Effector memory CD8-positive, alpha-beta T cell (primary cell): ENCODE results near the gene BTG2.
A peak's percentile ranks its signal among the peaks of the same experiment; 100 is the strongest.

Source experiments
- ATAC-seq: fragments of 150-1000 bp; cut with Tn5 transposase; replicated peaks from 2 replicates; pipeline ENCODE4 v1.10.0; 2021; ENCODE audit warnings: mild to moderate bottlenecking, moderate library complexity
- DNase-seq, 3 experiments: peaks; one replicate each; pipeline ENCODE4 v3.0.0; 2021
- H3K27ac Mint-ChIP-seq, 2 donors: one replicate each; pipeline ENCODE4 v1.8.0; 2022; ENCODE audit warnings: mild to moderate bottlenecking in 2 of 2, mixed read lengths in 2 of 2, moderate library complexity in 2 of 2
- H3K27me3 Mint-ChIP-seq, 2 donors: one replicate each; pipeline ENCODE4 v1.8.0; 2022; ENCODE audit warnings: mixed read lengths in 2 of 2
- H3K36me3 Mint-ChIP-seq: one replicate; pipeline ENCODE4 v1.8.0; 2022; ENCODE audit warnings: mild to moderate bottlenecking, moderate library complexity, mixed read lengths; ENCODE audit not compliant: insufficient read depth
- H3K4me1 Mint-ChIP-seq, 2 donors: one replicate each; pipeline ENCODE4 v1.8.0; 2022; ENCODE audit warnings: low read depth in 2 of 2, mixed read lengths in 2 of 2
- H3K4me3 Mint-ChIP-seq, 2 donors: one replicate each; pipeline ENCODE4 v1.8.0; 2022; ENCODE audit warnings: mild to moderate bottlenecking in 2 of 2, mixed read lengths in 2 of 2, moderate library complexity in 2 of 2
- H3K9me3 Mint-ChIP-seq, 2 donors: one replicate each; pipeline ENCODE4 v1.8.0; 2022; ENCODE audit warnings: mixed read lengths in 2 of 2

Gene BTG2

GRCh38 chr1:203336097-203336496 is 30.8 kb downstream of the BTG2 start:
- H3K4me3 Mint-ChIP-seq = peak overlapping the region in 1 of 2 donors; percentile 22
- no peak overlapping the region for H3K27ac Mint-ChIP-seq
- no peaks in the 10 kb centered on the region for H3K36me3 Mint-ChIP-seq
- H3K9me3 Mint-ChIP-seq = no peaks in the 10 kb centered on the region
- DNase-seq (no peak), ATAC-seq (no peak)
- H3K27me3 Mint-ChIP-seq = peaks cover 0 to 14% of the 10 kb centered on the region in 2 donors
- H3K4me1 Mint-ChIP-seq = peaks cover 19 to 21% of the 10 kb centered on the region in 2 donors

- Mint-ChIP-seq H3K9me3 (no peaks in the 10 kb centered on the region), H3K36me3 (no peaks in the 10 kb centered on the region), H3K4me1 (peaks cover 31 to 35% of the 10 kb centered on the region in 2 donors), H3K27me3 (peaks cover 21 to 37% of the 10 kb centered on the region in 2 donors), H3K27ac (no peak overlapping the region), H3K4me3 (no peak overlapping the region)
- ATAC-seq = peak; percentile 77
- peak; percentile 46 to 53 (median 50) for DNase-seq
Measured at GRCh38 chr1:203338335-203339036, 33.2 kb downstream of the BTG2 start.

GRCh38 chr1:203340112-203340790 is 34.9 kb downstream of the BTG2 start:
- H3K36me3 Mint-ChIP-seq = no peaks in the 10 kb centered on the region
- H3K4me3 Mint-ChIP-seq = no peak overlapping the region
- H3K27ac Mint-ChIP-seq = no peak overlapping the region
- peaks cover 31 to 35% of the 10 kb centered on the region in 2 donors for H3K4me1 Mint-ChIP-seq
- DNase-seq (peak; percentile 46 to 53 (median 51)), ATAC-seq (peak; percentile 72)
- H3K27me3 Mint-ChIP-seq = peaks cover 35 to 55% of the 10 kb centered on the region in 2 donors
- H3K9me3 Mint-ChIP-seq = no peaks in the 10 kb centered on the region

- ATAC-seq (peak; percentile 69), DNase-seq (peak; percentile 28 to 49 (median 29))
- Mint-ChIP-seq H3K36me3 (no peaks in the 10 kb centered on the region), H3K4me1 (peaks cover 18 to 28% of the 10 kb centered on the region in 2 donors), H3K27me3 (peaks cover 52 to 76% of the 10 kb centered on the region in 2 donors), H3K4me3 (no peak overlapping the region), H3K9me3 (no peaks in the 10 kb centered on the region), H3K27ac (no peak overlapping the region)
Measured at GRCh38 chr1:203342192-203342940, 37.0 kb downstream of the BTG2 start.

GRCh38 chr1:203343956-203344754 is 38.8 kb downstream of the BTG2 start:
- Mint-ChIP-seq H3K27me3 (peaks cover 67 to 93% of the 10 kb centered on the region in 2 donors), H3K4me1 (peaks cover 15 to 22% of the 10 kb centered on the region in 2 donors), H3K36me3 (no peaks in the 10 kb centered on the region), H3K27ac (no peak overlapping the region), H3K9me3 (no peaks in the 10 kb centered on the region), H3K4me3 (no peak overlapping the region)
- ATAC-seq (no peak), DNase-seq (no peak)

GRCh38 chr1:203346060-203346768 is 40.9 kb downstream of the BTG2 start:
- Mint-ChIP-seq H3K27ac (no peak overlapping the region), H3K9me3 (no peaks in the 10 kb centered on the region), H3K4me1 (peaks cover 13 to 14% of the 10 kb centered on the region in 2 donors), H3K36me3 (no peaks in the 10 kb centered on the region), H3K27me3 (peaks cover 77 to 95% of the 10 kb centered on the region in 2 donors), H3K4me3 (no peak overlapping the region)
- ATAC-seq = no peak
- no peak for DNase-seq

GRCh38 chr1:203346769-203347102 is 41.4 kb downstream of the BTG2 start:
- H3K4me1 Mint-ChIP-seq = peaks cover 10 to 12% of the 10 kb centered on the region in 2 donors
- H3K36me3 Mint-ChIP-seq = no peaks in the 10 kb centered on the region
- no peaks in the 10 kb centered on the region for H3K9me3 Mint-ChIP-seq
- H3K27ac Mint-ChIP-seq = no peak overlapping the region
- DNase-seq (no peak), ATAC-seq (no peak)
- no peak overlapping the region for H3K4me3 Mint-ChIP-seq
- peaks cover 79 to 95% of the 10 kb centered on the region in 2 donors for H3K27me3 Mint-ChIP-seq

- peaks cover 7% of the 10 kb centered on the region for H3K36me3 Mint-ChIP-seq
Measured at GRCh38 chr1:203349166-203349565, 43.8 kb downstream of the BTG2 start.

GRCh38 chr1:203349773-203350524 is 44.6 kb downstream of the BTG2 start:
- H3K27ac Mint-ChIP-seq = no peak overlapping the region
- ATAC-seq (no peak), DNase-seq (no peak)
- no peaks in the 10 kb centered on the region for H3K9me3 Mint-ChIP-seq
- H3K27me3 Mint-ChIP-seq = peaks cover 80 to 93% of the 10 kb centered on the region in 2 donors
- H3K36me3 Mint-ChIP-seq = peaks cover 7% of the 10 kb centered on the region
- H3K4me3 Mint-ChIP-seq = no peak overlapping the region
- H3K4me1 Mint-ChIP-seq = peaks cover 0 to 1% of the 10 kb centered on the region in 2 donors

More at GRCh38 chr1:203349166-203349565, 43.8 kb downstream of the BTG2 start:
- no peak overlapping the region for H3K4me3 Mint-ChIP-seq
- peaks cover 78 to 93% of the 10 kb centered on the region in 2 donors for H3K27me3 Mint-ChIP-seq
- no peak overlapping the region for H3K27ac Mint-ChIP-seq
- ATAC-seq = no peak
- no peak for DNase-seq
- H3K9me3 Mint-ChIP-seq = no peaks in the 10 kb centered on the region
- H3K4me1 Mint-ChIP-seq = peaks cover 0 to 1% of the 10 kb centered on the region in 2 donors

GRCh38 chr1:203351037-203351625 is 45.8 kb downstream of the BTG2 start, which contains the start of gene FMOD:
Gene FMOD, minus strand, starts transcription at chr1:203351122. Its CDS starts 2,852 bp downstream, at chr1:203348270.
- no peak within 1 kb of the TSS for H3K27ac Mint-ChIP-seq
- H3K4me1 Mint-ChIP-seq = peaks cover 0 to 1% of the 10 kb centered on the region in 2 donors
- peaks cover 7% of the 10 kb centered on the region for H3K36me3 Mint-ChIP-seq
- DNase-seq (no peak), ATAC-seq (peak; percentile 21)
- H3K27me3 Mint-ChIP-seq = peaks cover 80 to 89% of the 10 kb centered on the region in 2 donors
- H3K9me3 Mint-ChIP-seq = no peaks in the 10 kb centered on the region
- H3K4me3 Mint-ChIP-seq = no peak within 1 kb of the TSS

- Mint-ChIP-seq H3K36me3 (peaks cover 7% of the 10 kb centered on the region), H3K27me3 (peaks cover 81 to 89% of the 10 kb centered on the region in 2 donors), H3K4me3 (no peak overlapping the region), H3K9me3 (no peaks in the 10 kb centered on the region), H3K4me1 (peaks cover 0 to 1% of the 10 kb centered on the region in 2 donors), H3K27ac (no peak overlapping the region)
- DNase-seq = no peak
- ATAC-seq = no peak
Measured at GRCh38 chr1:203353486-203353885, 48.2 kb downstream of the BTG2 start.
